Measurements from ENCODE around the gene OR8D1.
"Not testable (repeated sequence)": the region's sequence is repeated elsewhere in the genome, so short reads cannot be mapped to it uniquely, and the experiment has no call there.

OR8D1 gene

GRCh38 chr11:124277207-124277606, 36.5 kb downstream of the OR8D1 start:
- CTCF ChIA-PET = no interaction called here
- TF ChIP-seq ELF4 (IDR thresholded peaks at IDR 0.05) = no peak
- TF ChIP-seq ZNF384 (IDR thresholded peaks at IDR 0.05) = no peak
- TF ChIP-seq NFRKB (IDR thresholded peaks at IDR 0.05) = no peak
- no peak for TF ChIP-seq HDGF (IDR thresholded peaks at IDR 0.05; ENCODE audit: borderline replicate concordance)
- TF ChIP-seq BHLHE40 (IDR thresholded peaks at IDR 0.05; ENCODE audit: borderline replicate concordance) = no peak
- TF ChIP-seq TARDBP (IDR thresholded peaks at IDR 0.05) = no peak
- no peak for TF ChIP-seq PKNOX1 (IDR thresholded peaks at IDR 0.05)
- no peak for TF ChIP-seq ARNT (IDR thresholded peaks at IDR 0.05)
- TF ChIP-seq FOXM1 (IDR thresholded peaks at IDR 0.05; ENCODE audit: borderline replicate concordance) = no peak
- TF ChIP-seq FOXA1 (IDR thresholded peaks at IDR 0.05) = no peak
- no peak for TF ChIP-seq FOXK2 (IDR thresholded peaks at IDR 0.05)
- TF ChIP-seq LEF1 (IDR thresholded peaks at IDR 0.05; ENCODE audit: borderline replicate concordance) = no peak
- TF ChIP-seq SUZ12 (IDR thresholded peaks at IDR 0.05) = no peak
- no peak for TF ChIP-seq CTBP1 (IDR thresholded peaks at IDR 0.05; ENCODE audit: borderline replicate concordance)
- TF ChIP-seq SP1 (IDR thresholded peaks at IDR 0.05) = no peak
- TF ChIP-seq L3MBTL2 (conservative IDR thresholded peaks at IDR 0.05) = no peak
- no peak for DNase-seq (ENCODE audit: extremely low spot score)
- POLR2A ChIA-PET = no interaction called here

GRCh38 chr11:124276081-124276480, 37.7 kb downstream of the OR8D1 start:
- DNase-seq (ENCODE audit: extremely low spot score) = no peak
- ChIA-PET POLR2A (no interaction called here), CTCF (no interaction called here)
- TF ChIP-seq TARDBP (IDR thresholded peaks at IDR 0.05) = no peak
- TF ChIP-seq SP1 (IDR thresholded peaks at IDR 0.05) = no peak
- TF ChIP-seq ARNT (IDR thresholded peaks at IDR 0.05) = no peak
- TF ChIP-seq CTBP1 (IDR thresholded peaks at IDR 0.05; ENCODE audit: borderline replicate concordance) = no peak
- no peak for TF ChIP-seq ELF4 (IDR thresholded peaks at IDR 0.05)
- no peak for TF ChIP-seq NFRKB (IDR thresholded peaks at IDR 0.05)
- no peak for TF ChIP-seq FOXM1 (IDR thresholded peaks at IDR 0.05; ENCODE audit: borderline replicate concordance)
- no peak for TF ChIP-seq FOXA1 (IDR thresholded peaks at IDR 0.05)
- TF ChIP-seq ZNF384 (IDR thresholded peaks at IDR 0.05) = no peak
- no peak for TF ChIP-seq SUZ12 (IDR thresholded peaks at IDR 0.05)
- no peak for TF ChIP-seq L3MBTL2 (conservative IDR thresholded peaks at IDR 0.05)

- ChIA-PET POLR2A (no interaction called here), CTCF (no interaction called here)
- no peak for TF ChIP-seq ELF4 (IDR thresholded peaks at IDR 0.05)
- no peak for TF ChIP-seq SUZ12 (IDR thresholded peaks at IDR 0.05)
- TF ChIP-seq LEF1 (IDR thresholded peaks at IDR 0.05; ENCODE audit: borderline replicate concordance) = no peak
- TF ChIP-seq ZNF384 (IDR thresholded peaks at IDR 0.05) = no peak
- no peak for DNase-seq (ENCODE audit: extremely low spot score)
Observed at GRCh38 chr11:124274000-124274399, 39.7 kb downstream of the OR8D1 start.

- DNase-seq (ENCODE audit: extremely low spot score); POLR2A ChIA-PET; CTCF ChIA-PET: not testable (repeated sequence)
Observed at GRCh38 chr11:124270886-124271285, 42.9 kb downstream of the OR8D1 start.

GRCh38 chr11:124265041-124265440, 48.7 kb downstream of the OR8D1 start:
- POLR2A ChIA-PET; DNase-seq (ENCODE audit: extremely low spot score); CTCF ChIA-PET: not testable (repeated sequence)

GRCh38 chr11:124256076-124256475, 57.7 kb downstream of the OR8D1 start, which contains the start of gene OR8G5:
TSS of gene OR8G5 (plus strand) at chr11:124256376. CDS start at chr11:124264932, 8,556 bp downstream.
- DNase-seq (ENCODE audit: extremely low spot score) = no peak
- CTCF ChIA-PET = no interaction called here
- TF ChIP-seq HDGF (IDR thresholded peaks at IDR 0.05; ENCODE audit: borderline replicate concordance) = no peak
- TF ChIP-seq ARNT (IDR thresholded peaks at IDR 0.05) = no peak
- TF ChIP-seq CTBP1 (IDR thresholded peaks at IDR 0.05; ENCODE audit: borderline replicate concordance) = no peak
- no peak for TF ChIP-seq SP1 (IDR thresholded peaks at IDR 0.05)
- TF ChIP-seq LEF1 (IDR thresholded peaks at IDR 0.05; ENCODE audit: borderline replicate concordance) = no peak
- TF ChIP-seq NFRKB (IDR thresholded peaks at IDR 0.05) = no peak
- TF ChIP-seq L3MBTL2 (conservative IDR thresholded peaks at IDR 0.05) = no peak
- TF ChIP-seq ZNF384 (IDR thresholded peaks at IDR 0.05) = no peak
- no peak for TF ChIP-seq BHLHE40 (IDR thresholded peaks at IDR 0.05; ENCODE audit: borderline replicate concordance)
- TF ChIP-seq PKNOX1 (IDR thresholded peaks at IDR 0.05) = no peak
- no peak for TF ChIP-seq TARDBP (IDR thresholded peaks at IDR 0.05)
- TF ChIP-seq ELF4 (IDR thresholded peaks at IDR 0.05) = no peak
- no peak for TF ChIP-seq FOXK2 (IDR thresholded peaks at IDR 0.05)
- POLR2A ChIA-PET = no interaction called here

All from HEK293T (cell line).